H1 (cell line): ENCODE results near the gene UFSP1. TPM values are rescaled to one million over a fixed set of nuclear protein-coding genes. Genes with fewer than 3 reads are reported as not detected.

Experiments
- CTCF ChIA-PET: fragments of 300-600 bp; sonication (Branson Sonifier 250); formaldehyde crosslinking; loops from one replicate; lab custom pipeline; 2021; ENCODE audit not compliant: partially characterized antibody; lab: Charles Lee
- POLR2A ChIA-PET: fragments of 300-600 bp; sonication (Branson Sonifier 250); formaldehyde crosslinking; loops from one replicate; lab custom pipeline; 2021; ENCODE audit warnings: inconsistent platforms; ENCODE audit not compliant: partially characterized antibody; lab: Charles Lee
- DNase-seq, 2 experiments: peaks; one replicate each; pipeline versions ENCODE4 v3.0.0 to v3.0.0-alpha.2; 2010 to 2022; ENCODE audit warnings: low spot score in 2 of 2, low read depth in 1 of 2, mixed read lengths in 1 of 2
- FAIRE-seq: peaks from 2 replicates; lab custom pipeline; 2011; peaks lifted over from hg19 to GRCh38; lab: Jason Lieb, UNC
- H2AFZ ChIP-seq: 2 replicates; pipeline ENCODE4 v1.8.1; 2012; ENCODE audit warnings: low read length, inconsistent platforms
- H2AK5ac ChIP-seq: 2 replicates; pipeline ENCODE4 v1.6.1; 2013; ENCODE audit warnings: low read depth, low read length
- H2BK120ac ChIP-seq: replicated peaks from 2 replicates; pipeline ENCODE3; 2013; ENCODE audit warnings: low read depth, low read length, inconsistent platforms
- H2BK12ac ChIP-seq: 2 replicates; pipeline ENCODE4 v1.6.1; 2013; ENCODE audit warnings: low read depth, low read length
- H2BK15ac ChIP-seq: 2 replicates; pipeline ENCODE4 v1.6.1; 2013; ENCODE audit warnings: low read length
- H2BK20ac ChIP-seq: 2 replicates; pipeline ENCODE4 v1.6.1; 2013; ENCODE audit warnings: low read length
- H2BK5ac ChIP-seq: 2 replicates; pipeline ENCODE4 v1.6.1; 2013; ENCODE audit warnings: low read depth, low read length
- H3K14ac ChIP-seq: 2 replicates; pipeline ENCODE4 v1.6.1; 2013; ENCODE audit warnings: inconsistent platforms; ENCODE audit not compliant: insufficient read length
- H3K18ac ChIP-seq: 2 replicates; pipeline ENCODE4 v1.6.1; 2013; ENCODE audit warnings: low read length; ENCODE audit errors: extremely low read depth
- H3K23ac ChIP-seq: 2 replicates; pipeline ENCODE4 v1.6.1; 2013; ENCODE audit warnings: inconsistent platforms; ENCODE audit not compliant: insufficient read length
- H3K23me2 ChIP-seq: 2 replicates; pipeline ENCODE4 v1.6.1; 2013; ENCODE audit warnings: low read depth, low read length
- H3K27ac ChIP-seq: 2 replicates; pipeline ENCODE4 v1.6.1; 2011; ENCODE audit warnings: low read depth, low read length, inconsistent platforms
- H3K27me3 ChIP-seq, 4 experiments: replicated peaks in 1 of 4; 1 replicate in 1 of 4; 2 replicates in 3 of 4; pipeline versions ENCODE4 v1.6.1 to v1.8.1; 2011 to 2013; ENCODE audit warnings: low read length in 3 of 4, mild to moderate bottlenecking in 3 of 4, inconsistent platforms in 2 of 4, mixed read lengths in 2 of 4, moderate library complexity in 1 of 4; ENCODE audit not compliant: control insufficient read depth in 3 of 4, insufficient read depth in 3 of 4; ENCODE audit errors: extremely low read depth in 1 of 4
- H3K36me3 ChIP-seq, 4 experiments: 2 replicates each; pipeline versions ENCODE4 v1.6.1 to v1.8.1; 2011 to 2013; ENCODE audit warnings: mild to moderate bottlenecking in 4 of 4, low read length in 3 of 4, moderate library complexity in 2 of 4, control low read depth in 1 of 4, inconsistent platforms in 1 of 4; ENCODE audit not compliant: insufficient read depth in 4 of 4, control insufficient read depth in 2 of 4
- H3K4ac ChIP-seq: replicated peaks from 2 replicates; pipeline ENCODE3; 2013; ENCODE audit warnings: low read length, low read depth, mixed read lengths, inconsistent platforms; ENCODE audit not compliant: insufficient read length
- H3K4me1 ChIP-seq, 4 experiments: replicated peaks in 1 of 4; 1 replicate in 1 of 4; 2 replicates in 3 of 4; pipeline versions ENCODE4 v1.6.1 to v1.8.1; 2011 to 2013; ENCODE audit warnings: low read length in 3 of 4, inconsistent platforms in 2 of 4, mixed read lengths in 1 of 4; ENCODE audit not compliant: insufficient read depth in 4 of 4, control insufficient read depth in 3 of 4
- H3K4me2 ChIP-seq, 2 experiments: 2 replicates each; pipeline versions ENCODE4 v1.6.1 to v1.8.1; 2011 to 2013; ENCODE audit warnings: low read depth in 2 of 2, low read length in 2 of 2, control low read depth in 1 of 2, inconsistent platforms in 1 of 2, mild to moderate bottlenecking in 1 of 2; ENCODE audit not compliant: insufficient read depth in 1 of 2
- H3K4me3 ChIP-seq, 4 experiments: fragments of 200-600, 300-600 bp in 1 of 4; sonication (generic), shearing (Covaris generic), sonication (Bioruptor Twin) in 1 of 4; 2 replicates each; pipeline versions ENCODE4 v1.5.1 to v1.8.1; 2011 to 2016; ENCODE audit warnings: low read length in 4 of 4, low read depth in 3 of 4, control low read depth in 2 of 4, inconsistent platforms in 2 of 4, mild to moderate bottlenecking in 2 of 4, mixed read lengths in 1 of 4, moderate library complexity in 1 of 4; ENCODE audit not compliant: insufficient read depth in 2 of 4; ENCODE audit errors: extremely low read depth in 1 of 4
- H3K56ac ChIP-seq: replicated peaks from 2 replicates; pipeline ENCODE3; 2013; ENCODE audit warnings: low read depth, mild to moderate bottlenecking, mixed read lengths, low read length, inconsistent platforms; ENCODE audit not compliant: insufficient read length
- H3K79me1 ChIP-seq: 2 replicates; pipeline ENCODE4 v1.6.1; 2013; ENCODE audit warnings: low read depth, low read length, control low read depth
- H3K79me2 ChIP-seq, 2 experiments: 2 replicates each; pipeline versions ENCODE4 v1.6.1 to v1.8.1; 2012 to 2013; ENCODE audit warnings: low read length in 2 of 2, mild to moderate bottlenecking in 2 of 2, inconsistent platforms in 1 of 2; ENCODE audit not compliant: insufficient read depth in 2 of 2, control insufficient read depth in 1 of 2
- H3K9ac ChIP-seq, 4 experiments: replicated peaks in 1 of 4; 1 replicate in 1 of 4; 2 replicates in 3 of 4; pipeline versions ENCODE4 v1.6.1 to v1.8.1; 2011 to 2013; ENCODE audit warnings: low read depth in 3 of 4, low read length in 3 of 4, control low read depth in 2 of 4, mild to moderate bottlenecking in 2 of 4, moderate library complexity in 2 of 4, inconsistent platforms in 1 of 4; ENCODE audit errors: extremely low read depth in 1 of 4
- H3K9me3 ChIP-seq, 2 experiments: 2 replicates each; pipeline versions ENCODE4 v1.6.1 to v1.8.1; 2012 to 2013; ENCODE audit warnings: mild to moderate bottlenecking in 2 of 2, moderate library complexity in 2 of 2, control low read depth in 1 of 2, inconsistent platforms in 1 of 2, low read depth in 1 of 2, low read length in 1 of 2, mixed read lengths in 1 of 2; ENCODE audit not compliant: insufficient read depth in 2 of 2
- H4K20me1 ChIP-seq, 2 experiments: replicated peaks in 1 of 2; 2 replicates each; pipeline versions ENCODE3 to v1.8.1; 2011 to 2013; ENCODE audit warnings: inconsistent platforms in 2 of 2, low read length in 2 of 2, mild to moderate bottlenecking in 1 of 2; ENCODE audit not compliant: insufficient read depth in 2 of 2, control insufficient read depth in 1 of 2
- H4K5ac ChIP-seq: 2 replicates; pipeline ENCODE4 v1.6.1; 2013; ENCODE audit warnings: low read length, low read depth, mixed read lengths, inconsistent platforms; ENCODE audit not compliant: insufficient read length
- H4K8ac ChIP-seq: 2 replicates; pipeline ENCODE4 v1.8.0; 2013; ENCODE audit warnings: mild to moderate bottlenecking, moderate library complexity, low read length, inconsistent platforms; ENCODE audit not compliant: insufficient read depth; ENCODE audit errors: extremely low read depth
- H4K91ac ChIP-seq: replicated peaks from 2 replicates; pipeline ENCODE3; 2013; ENCODE audit warnings: low read length, mixed read lengths, inconsistent platforms; ENCODE audit not compliant: insufficient read length
- CREB1 ChIP-seq: IDR thresholded peaks from 2 replicates; pipeline ENCODE4 v1.6.1; 2012; ENCODE audit warnings: inconsistent platforms
- E2F6 ChIP-seq: IDR thresholded peaks from 2 replicates; pipeline ENCODE4 v1.6.1; 2012; ENCODE audit warnings: inconsistent platforms
- WGBS, 2 experiments: shearing (Covaris generic) in 1 of 2; methylation state at CpG; one replicate each; pipeline versions ENCODE4 v1.1.6 to v1.1.7; 2013 to 2015; ENCODE audit warnings: low lambda C conversion rate in 2 of 2, mixed read lengths in 2 of 2, inconsistent platforms in 1 of 2, low coverage in 1 of 2, missing lambda C conversion rate in 1 of 2; ENCODE audit not compliant: insufficient replicate concordance in 2 of 2, insufficient coverage in 1 of 2, insufficient read length in 1 of 2; ENCODE audit errors: extremely low coverage in 1 of 2, missing lambda C conversion rate in 1 of 2; 5-methylcytosine and 5-hydroxymethylcytosine counted together
- polyA plus RNA-seq, 7 experiments: library from polyadenylated mRNA; depleted of rRNA in 3 of 7; stranded (reverse) in 5 of 7; unstranded in 2 of 7; fragments of >200 nt in 5 of 7; fragments of 200-250 nt in 2 of 7; gene quantifications; 1 replicate in 5 of 7; 2 replicates in 1 of 7; 4 replicates in 1 of 7; pipeline versions ENCODE4 v1.2.1 to v1.2.3, GENCODE V29; 2011 to 2013; ENCODE audit warnings: missing spikeins in 2 of 7, mixed read lengths in 2 of 7
- total RNA-seq: library from RNA; stranded (reverse); fragmentation: NEBNext Ultra II Directional; extraction: Animal tissue kit (Norgen Biotek cat#: 25700); gene quantifications from 2 replicates; pipeline ENCODE4 v1.2.1, GENCODE V29; 2021

UFSP1 gene
- total and polyA plus RNA-seq, 2 of the 8 experiments (the other 6 are each of a cell fraction or from before 2014, with no cell fraction given), result 1.6 to 4.3 TPM

DNA sequence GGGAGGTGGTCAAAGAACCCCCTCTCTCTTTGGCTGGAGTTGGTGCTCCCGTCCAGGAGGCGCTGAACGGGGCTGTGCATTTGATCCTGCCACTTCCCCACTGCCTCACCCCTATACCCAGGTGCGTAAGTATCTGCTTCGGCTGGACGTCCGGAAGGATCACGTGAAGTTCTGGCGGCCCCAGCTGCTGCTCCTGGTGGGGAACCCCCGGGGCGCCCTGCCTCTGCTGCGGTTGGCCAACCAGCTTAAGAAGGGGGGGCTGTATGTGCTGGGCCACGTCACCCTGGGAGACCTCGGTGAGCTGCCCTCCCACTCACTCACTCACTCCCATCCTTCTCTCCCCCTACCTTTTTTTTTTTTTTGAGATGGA lies 27.9 kb downstream of the UFSP1 start:
- no peaks in the 10 kb centered on the region for H3K23me2 ChIP-seq
- no peak overlapping the region for H2BK12ac ChIP-seq
- H2AFZ ChIP-seq, result no peak overlapping the region
- H3K79me1 ChIP-seq, result peaks cover 4% of the 10 kb centered on the region
- no peak overlapping the region for H3K14ac ChIP-seq
- H3K4me1 ChIP-seq, result peaks cover 0 to 3% (median 2%) of the 10 kb centered on the region in 4 experiments; a peak in 6 of 7 replicates
- H3K9me3 ChIP-seq, result no peaks in the 10 kb centered on the region
- peaks cover 0 to 6% of the 10 kb centered on the region in 2 experiments for H4K20me1 ChIP-seq
- H3K18ac ChIP-seq, result no peak overlapping the region
- no peak overlapping the region for H3K23ac ChIP-seq
- H3K4me2 ChIP-seq, result no peak overlapping the region
- ChIA-PET POLR2A (interaction anchor here (0.9 to 1.2 kb wide), 2 partner anchors 26 to 28 kb away, joined by 4 read pairs; partner anchors contain the start of gene UFSP1), CTCF (interaction anchor here (0.5 to 4.5 kb wide), 4 partner anchors 9 to 918 kb away, joined by 3 to 25 read pairs (median 4); partner anchors contain the start of gene SLC12A9)
- FAIRE-seq (no peak), DNase-seq (no peak)
- no peak overlapping the region for H3K27ac ChIP-seq
- H3K79me2 ChIP-seq, result no peaks in the 10 kb centered on the region
- no peak overlapping the region for H2BK5ac ChIP-seq
- H3K36me3 ChIP-seq, result peaks cover 6 to 22% (median 11%) of the 10 kb centered on the region in 4 experiments; a peak in 7 of 8 replicates
- H3K27me3 ChIP-seq, result no peaks in the 10 kb centered on the region
- H3K56ac ChIP-seq, result no peak overlapping the region
- no peak overlapping the region for H3K9ac ChIP-seq
- H2BK120ac ChIP-seq, result no peak overlapping the region
- H4K5ac ChIP-seq, result no peak overlapping the region
- WGBS, 2 experiments, result 97% methylated on average over 11 of the region's 14 CpGs; no CpG with 5 or more reads in 1 of the 2 experiments
- no peak overlapping the region for H2AK5ac ChIP-seq
- H3K4me3 ChIP-seq, result no peak overlapping the region
- no peak overlapping the region for H4K8ac ChIP-seq
- no peak overlapping the region for H2BK15ac ChIP-seq
- no peak for TF ChIP-seq E2F6
- TF ChIP-seq CREB1, result no peak
- H3K4ac ChIP-seq, result no peak overlapping the region
- no peak overlapping the region for H4K91ac ChIP-seq
- H2BK20ac ChIP-seq, result no peak overlapping the region
